ENCODE results near the gene MYH6.

GRCh38 chr14:23347406-23348296 is 60.4 kb downstream of the MYH6 start:
- TF ChIP-seq CTCF (IDR thresholded peaks at IDR 0.05; ENCODE audit: low read depth, low read length, missing input control) (no peak), RXRA (IDR thresholded peaks at IDR 0.05) (no peak), TAF1 (conservative IDR thresholded peaks at IDR 0.05) (no peak), MAX (IDR thresholded peaks at IDR 0.05) (no peak), ZBTB33 (IDR thresholded peaks at IDR 0.05) (no peak), RAD21 (IDR thresholded peaks at IDR 0.05) (no peak), REST (IDR thresholded peaks at IDR 0.05) (no peak), JUND (IDR thresholded peaks at IDR 0.05) (no peak), FOXA1 (IDR thresholded peaks at IDR 0.05) (no peak), GABPA (IDR thresholded peaks at IDR 0.05 in 1 of 2, conservative IDR thresholded peaks at IDR 0.05 in 1 of 2) (no peak), EGR1 (IDR thresholded peaks at IDR 0.05; ENCODE audit: low read depth in 2 of 2) (no peak), ATF3 (IDR thresholded peaks at IDR 0.05) (no peak), HNF4A (conservative IDR thresholded peaks at IDR 0.05) (no peak)

Data from liver (tissue), 3 donors.